CD4-positive, alpha-beta T cell treated with Interleukin-10 for 1 hour (primary cell): Measurements from ENCODE around the gene HIP1R.
"Not testable (repeated sequence)": the region's sequence is repeated elsewhere in the genome, so short reads cannot be mapped to it uniquely, and the experiment has no call there.

Source experiments
- DNase-seq: peaks from one replicate; pipeline ENCODE4 v3.0.0-alpha.2; 2020

HIP1R gene

DNA sequence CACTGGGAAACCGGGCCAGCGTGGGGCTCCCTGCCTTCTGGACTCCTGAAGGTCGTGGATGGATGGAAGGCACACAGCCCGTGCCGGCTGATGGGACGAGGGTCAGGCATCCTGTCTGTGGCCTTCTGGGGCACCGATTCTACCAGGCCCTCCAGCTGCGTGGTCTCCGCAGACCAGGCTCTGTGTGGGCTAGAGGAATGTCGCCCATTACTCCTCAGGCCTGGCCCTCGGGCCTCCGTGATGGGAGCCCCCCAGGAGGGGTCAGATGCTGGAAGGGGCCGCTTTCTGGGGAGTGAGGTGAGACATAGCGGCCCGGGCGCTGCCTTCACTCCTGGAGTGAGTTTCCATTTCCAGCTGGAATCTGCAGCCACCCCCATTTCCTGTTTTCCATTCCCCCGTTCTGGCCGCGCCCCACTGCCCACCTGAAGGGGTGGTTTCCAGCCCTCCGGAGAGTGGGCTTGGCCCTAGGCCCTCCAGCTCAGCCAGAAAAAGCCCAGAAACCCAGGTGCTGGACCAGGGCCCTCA, 26.9 kb downstream of the HIP1R start:
- DNase-seq = no peak

DNA sequence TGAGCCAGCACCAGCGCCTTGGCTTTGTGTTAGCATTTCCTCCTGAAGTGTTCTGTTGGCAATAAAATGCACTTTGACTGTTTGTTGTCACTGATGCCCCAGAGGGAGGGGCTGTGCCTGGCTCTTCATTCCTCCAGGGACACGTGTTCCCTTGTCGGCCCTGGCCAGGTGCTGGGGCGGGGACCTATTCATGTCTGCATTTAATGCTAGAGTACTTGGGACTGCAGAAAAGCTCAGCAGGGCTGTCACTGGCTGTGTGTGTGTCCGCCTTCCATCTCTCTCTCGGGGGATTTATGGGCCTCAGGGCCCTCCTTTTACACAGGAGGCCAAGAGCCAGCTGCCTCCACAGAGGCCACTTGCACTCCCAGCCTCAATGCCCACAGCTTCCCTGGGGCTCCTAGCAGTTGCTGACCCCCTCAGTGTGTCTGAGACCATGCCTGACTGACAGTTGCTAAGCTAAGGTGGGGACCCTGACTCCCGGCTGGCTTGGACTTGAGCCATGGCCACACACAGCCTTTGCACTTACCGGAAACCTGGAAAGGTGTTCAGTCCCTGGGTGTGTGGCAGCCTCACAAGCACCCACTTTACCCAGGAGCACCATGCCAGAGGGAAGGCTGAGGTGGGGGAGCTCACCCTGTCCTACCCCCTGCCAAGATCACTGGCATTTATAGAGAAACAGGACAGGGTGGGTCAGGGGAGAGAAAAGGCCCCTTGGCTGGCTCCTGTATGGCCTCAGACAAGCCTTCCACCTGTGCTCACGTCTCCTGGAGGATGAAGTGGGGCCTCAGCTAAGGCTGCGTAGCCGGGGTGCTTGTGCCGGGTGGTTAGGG, 27.8 kb downstream of the HIP1R start:
- no peak for DNase-seq

GRCh38 chr12:122864894-122865253, 29.6 kb downstream of the HIP1R start:
- no peak for DNase-seq

DNA sequence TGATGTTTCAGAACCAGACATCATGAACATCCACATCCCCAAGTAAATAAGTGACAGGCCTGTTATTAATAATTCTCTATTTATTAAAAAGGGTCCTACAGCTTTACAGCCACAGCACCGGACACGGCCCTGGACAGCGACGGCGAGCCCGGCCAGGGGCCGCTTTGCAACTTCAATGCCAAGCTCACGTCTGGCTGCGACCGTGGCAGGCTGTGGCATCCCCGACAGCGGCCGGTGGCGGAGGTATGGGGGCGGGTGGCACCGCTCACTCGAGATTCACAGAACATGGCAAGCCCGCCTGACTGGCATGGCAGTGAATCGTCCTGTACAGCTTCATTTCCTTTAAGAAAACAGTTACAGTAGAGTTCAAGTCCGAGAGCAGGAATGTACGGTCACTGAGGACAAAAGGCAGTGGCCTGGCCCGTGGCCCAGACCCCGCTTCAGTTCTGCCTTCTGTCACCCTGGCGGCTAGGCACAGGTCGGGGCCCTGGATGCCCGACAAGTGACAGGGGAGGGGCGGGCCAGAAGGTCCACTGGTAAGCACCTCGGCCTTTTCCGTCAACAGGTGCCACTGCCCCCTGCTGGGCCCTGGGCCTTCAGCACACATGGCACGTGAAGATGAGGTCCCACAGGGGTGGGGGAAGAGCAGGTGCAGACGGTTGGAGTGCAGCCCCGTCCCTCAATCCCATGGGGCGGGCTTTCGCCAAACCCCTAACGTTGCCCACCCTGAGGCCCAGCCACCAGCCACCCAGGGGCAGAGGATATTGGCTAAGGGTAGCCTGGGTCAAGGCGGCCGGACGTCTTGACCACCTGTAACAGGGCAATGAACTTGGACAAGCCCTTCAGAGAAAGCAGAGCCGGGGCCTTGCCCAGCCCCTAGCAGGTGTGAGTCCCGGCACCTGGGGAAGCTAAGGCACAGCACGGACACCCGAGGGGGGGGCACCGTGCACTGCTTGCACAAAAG, 30.3 kb downstream of the HIP1R start:
- no peak for DNase-seq

DNA sequence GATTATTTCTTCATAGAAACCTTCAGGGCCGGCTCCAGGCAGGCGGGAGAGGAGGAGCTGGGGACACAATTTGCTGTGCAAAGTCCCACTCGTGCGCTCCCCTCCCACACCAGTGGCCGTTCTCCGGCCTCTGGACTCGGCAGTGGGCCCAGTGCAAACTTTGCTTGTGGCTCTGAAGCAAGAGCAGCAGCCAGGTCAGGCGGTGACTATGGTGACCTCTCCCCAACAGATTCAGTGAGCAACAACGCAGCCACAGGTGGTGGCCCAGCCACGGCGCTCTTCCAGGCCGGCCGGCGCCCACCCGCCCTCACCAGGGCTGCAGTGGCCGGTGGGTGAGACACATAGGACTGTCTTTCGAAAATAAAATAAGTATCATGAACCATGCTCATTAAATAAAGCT, 31.1 kb downstream of the HIP1R start:
- no peak for DNase-seq

- DNase-seq = no peak
Observed at GRCh38 chr12:122866950-122867607, 31.8 kb downstream of the HIP1R start.

GRCh38 chr12:122867691-122868461, 32.6 kb downstream of the HIP1R start:
- DNase-seq = no peak

GRCh38 chr12:122868471-122869177, 33.4 kb downstream of the HIP1R start:
- no peak for DNase-seq

DNA sequence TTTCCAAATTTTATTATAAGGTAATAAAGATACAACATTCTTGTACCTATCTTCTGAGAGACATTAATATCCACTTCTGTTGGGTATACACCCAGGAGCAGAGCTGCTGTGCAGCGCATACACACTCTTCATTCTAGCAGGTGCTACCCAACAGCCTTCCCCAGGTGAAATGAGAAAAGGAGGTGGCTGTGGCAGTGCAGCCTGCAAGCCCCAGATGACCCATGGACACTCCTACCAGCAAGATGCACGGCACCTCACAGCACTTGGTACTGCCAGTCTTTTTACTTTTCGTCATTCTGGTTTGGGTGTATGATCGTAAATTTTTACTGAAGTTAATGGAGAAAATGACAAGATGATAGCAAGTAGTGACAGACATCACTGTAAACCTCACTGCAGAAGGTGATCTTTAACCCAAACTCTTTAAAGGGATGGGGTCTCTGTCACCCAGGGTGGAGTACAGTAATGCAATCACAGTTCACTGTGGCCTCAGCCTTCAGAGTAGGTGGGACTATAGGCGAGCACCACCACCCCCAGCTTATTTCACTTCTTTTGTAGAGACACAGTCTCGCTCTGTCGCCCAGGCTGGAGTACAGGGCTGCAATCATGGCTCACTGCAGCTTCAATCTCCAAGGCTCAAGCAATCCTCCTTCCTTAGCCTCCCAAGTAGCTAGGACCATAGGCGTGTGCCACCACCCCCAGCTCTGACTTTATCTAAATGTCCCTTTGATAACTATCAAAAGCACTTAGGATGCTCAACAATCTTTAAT, 34.1 kb downstream of the HIP1R start:
- no peak for DNase-seq

DNA sequence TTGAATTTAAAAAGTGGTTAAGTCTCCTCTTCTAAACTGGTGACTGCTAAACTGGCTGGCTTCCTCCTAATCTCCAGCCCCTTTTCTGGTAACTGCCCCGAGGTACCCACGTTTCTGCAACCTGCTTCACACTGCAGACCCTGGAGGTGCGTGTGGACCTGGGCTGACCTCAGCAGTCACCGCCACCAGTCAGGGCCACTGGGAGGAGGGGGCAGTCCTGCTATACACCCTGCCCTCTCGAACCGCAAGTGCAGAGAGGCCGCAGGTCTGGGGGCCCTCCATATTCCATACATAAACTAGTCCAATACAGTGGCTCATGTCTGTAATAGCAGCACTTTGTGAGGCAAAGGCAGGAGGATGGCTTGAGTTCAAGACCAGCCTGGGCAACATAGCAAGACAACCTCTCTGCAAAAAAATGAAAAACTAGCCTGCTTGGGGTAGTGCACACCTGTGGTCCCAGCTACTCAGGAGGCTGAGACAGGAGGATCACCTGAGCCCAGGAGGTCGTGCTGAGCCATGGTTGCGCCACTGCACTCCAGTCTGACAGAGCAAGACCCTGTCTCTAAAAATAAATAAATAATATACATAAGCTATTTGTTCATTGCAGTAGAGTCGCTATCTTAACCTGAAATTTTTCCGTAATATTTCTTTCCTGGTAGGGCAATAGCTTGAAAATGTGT, 35.0 kb downstream of the HIP1R start:
- no peak for DNase-seq

- no peak for DNase-seq
Observed at GRCh38 chr12:122870867-122871664, 35.8 kb downstream of the HIP1R start.

DNA sequence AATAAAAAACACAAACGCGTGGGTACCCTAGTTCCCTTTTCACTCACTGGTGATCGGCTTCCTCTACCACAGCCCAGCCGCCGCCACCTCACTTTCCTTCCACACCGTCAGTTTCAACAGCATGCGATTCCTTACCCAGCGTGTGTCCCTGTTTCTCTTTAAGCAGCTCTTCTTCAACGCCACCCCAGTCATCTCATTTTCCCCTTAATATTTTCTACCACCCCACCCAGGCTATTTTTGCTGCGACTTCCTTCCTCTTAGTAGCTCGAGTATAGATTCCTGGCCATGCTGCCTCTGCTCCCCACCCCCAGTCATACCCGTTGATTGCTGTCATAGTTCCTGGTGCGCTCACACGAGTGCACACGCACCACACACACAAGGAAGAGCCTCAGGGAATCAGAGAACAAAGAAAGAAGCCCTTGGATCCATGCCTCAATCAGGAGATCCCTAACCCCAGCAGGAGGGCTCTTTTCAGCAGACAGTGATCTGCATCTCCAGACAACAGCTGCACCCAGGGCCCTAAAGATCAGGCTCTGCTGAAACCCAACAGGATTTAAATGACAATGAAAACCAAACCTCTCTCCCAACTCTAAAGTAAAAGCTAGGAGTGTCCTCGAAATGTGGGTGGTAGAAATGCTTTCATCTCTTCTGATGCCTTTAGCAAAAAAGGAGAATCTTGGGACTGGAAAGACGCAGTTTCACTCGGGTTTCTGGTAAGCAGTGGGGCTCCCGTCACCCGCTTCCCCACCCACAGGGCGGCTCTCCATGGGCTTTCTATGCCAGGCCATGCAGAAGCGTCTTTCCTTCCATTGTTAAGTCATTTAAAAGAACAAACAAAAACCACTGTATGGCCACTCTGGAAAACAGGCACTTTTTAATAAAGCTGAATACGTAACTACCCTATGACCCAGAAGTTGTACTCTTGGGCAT, 36.9 kb downstream of the HIP1R start:
- DNase-seq = peak; percentile 50

DNA sequence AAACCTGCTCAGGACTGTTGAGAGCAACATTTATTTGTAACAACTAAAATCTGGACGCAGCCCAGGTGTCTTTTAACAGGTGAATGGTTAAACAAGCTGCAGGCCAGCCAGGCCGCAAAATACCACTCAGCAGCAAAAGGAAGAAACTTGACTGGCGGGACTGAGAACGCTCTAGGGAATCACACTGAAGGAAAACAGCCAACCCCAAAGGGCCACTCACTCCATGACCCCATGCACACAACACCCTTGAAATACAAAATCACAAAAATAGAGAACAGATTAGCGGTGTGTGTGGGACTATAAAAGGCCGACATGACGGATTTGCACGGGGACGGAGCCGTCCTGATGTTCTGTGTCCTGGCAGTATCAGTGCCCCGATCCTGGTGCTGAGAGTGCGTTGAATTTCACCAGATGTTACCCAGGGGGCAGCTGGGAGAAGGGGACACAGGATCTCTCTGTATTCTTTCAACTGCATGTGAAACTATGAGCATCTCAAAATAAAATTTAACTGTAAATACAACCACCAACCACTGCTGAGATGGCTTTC, 37.6 kb downstream of the HIP1R start:
- DNase-seq = no peak

DNA sequence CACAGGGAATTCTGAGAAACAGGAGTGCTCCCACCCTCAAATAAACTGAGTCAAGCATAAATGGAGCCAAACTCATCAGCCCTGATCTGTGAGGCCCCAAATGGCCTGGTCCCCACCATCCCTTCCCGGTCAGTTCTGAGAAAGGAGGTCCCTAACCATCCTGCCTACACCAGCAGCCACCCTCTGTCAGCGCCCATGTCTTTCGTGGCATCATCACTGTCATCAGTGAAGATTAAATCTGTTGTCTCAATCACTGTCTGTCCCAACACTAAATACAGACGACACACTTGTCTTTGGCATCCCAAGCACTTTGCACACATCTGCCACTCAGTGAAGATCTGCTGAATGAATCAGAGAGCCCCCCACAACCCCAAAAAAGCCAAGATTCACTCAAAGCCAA, 38.3 kb downstream of the HIP1R start:
- no peak for DNase-seq

DNA sequence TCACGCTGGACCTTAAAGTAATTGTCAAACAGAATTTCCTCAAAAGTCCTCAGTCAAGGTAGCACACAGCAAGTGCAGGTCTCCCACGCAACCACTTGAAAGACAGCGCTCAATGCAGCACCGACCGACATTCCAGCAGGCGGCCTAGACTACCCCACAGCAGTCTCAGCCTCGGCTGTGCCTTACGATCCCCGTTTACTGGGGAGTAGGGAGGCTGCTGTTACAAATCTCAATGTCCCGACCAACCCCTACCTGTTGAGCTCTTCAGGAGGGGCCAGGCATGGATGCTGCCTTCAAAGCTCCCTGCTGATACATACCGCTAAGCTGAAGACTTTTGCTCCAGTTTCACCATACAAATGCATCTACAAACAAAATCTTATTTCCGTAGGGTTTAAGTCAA, 38.8 kb downstream of the HIP1R start:
- peak; percentile 43 for DNase-seq

- DNase-seq = no peak
Observed at GRCh38 chr12:122875590-122876220, 40.4 kb downstream of the HIP1R start.

- DNase-seq = not testable (repeated sequence)
Observed at GRCh38 chr12:122876281-122876680, 41.0 kb downstream of the HIP1R start.
